ENCODE results near the gene CASK.

Gene CASK

DNA sequence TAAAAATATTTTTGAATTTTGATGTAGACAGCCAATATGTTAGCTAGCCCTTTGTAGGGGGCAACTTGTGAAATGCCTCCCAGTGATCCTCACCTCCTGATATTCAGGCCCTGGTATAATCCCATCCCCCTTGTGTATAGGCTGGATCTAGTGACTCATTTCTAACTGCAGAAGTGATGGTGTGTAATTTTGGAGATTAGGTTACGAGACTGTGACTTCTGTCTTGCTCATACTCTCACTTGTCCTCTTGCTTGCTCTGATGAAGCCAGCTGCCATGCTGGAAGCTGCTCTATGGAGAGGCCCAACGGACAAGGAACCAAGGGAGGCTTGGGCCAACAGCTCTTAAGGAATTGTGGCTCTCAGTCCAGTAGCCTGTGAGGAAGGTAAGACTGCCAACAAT lies 137.7 kb downstream of the CASK start:
- TF ChIP-seq, protein P1, sequence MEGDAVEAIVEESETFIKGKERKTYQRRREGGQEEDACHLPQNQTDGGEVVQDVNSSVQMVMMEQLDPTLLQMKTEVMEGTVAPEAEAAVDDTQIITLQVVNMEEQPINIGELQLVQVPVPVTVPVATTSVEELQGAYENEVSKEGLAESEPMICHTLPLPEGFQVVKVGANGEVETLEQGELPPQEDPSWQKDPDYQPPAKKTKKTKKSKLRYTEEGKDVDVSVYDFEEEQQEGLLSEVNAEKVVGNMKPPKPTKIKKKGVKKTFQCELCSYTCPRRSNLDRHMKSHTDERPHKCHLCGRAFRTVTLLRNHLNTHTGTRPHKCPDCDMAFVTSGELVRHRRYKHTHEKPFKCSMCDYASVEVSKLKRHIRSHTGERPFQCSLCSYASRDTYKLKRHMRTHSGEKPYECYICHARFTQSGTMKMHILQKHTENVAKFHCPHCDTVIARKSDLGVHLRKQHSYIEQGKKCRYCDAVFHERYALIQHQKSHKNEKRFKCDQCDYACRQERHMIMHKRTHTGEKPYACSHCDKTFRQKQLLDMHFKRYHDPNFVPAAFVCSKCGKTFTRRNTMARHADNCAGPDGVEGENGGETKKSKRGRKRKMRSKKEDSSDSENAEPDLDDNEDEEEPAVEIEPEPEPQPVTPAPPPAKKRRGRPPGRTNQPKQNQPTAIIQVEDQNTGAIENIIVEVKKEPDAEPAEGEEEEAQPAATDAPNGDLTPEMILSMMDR (IDR thresholded peaks at IDR 0.05; ENCODE audit: low read depth, low read length, missing control alignments), result no peak
- DNase-seq (ENCODE audit: extremely low read depth, low read depth), result no peak
- H3K4me3 ChIP-seq (replicated peaks; ENCODE audit: low read depth, low read length), result no peak overlapping the region

DNA sequence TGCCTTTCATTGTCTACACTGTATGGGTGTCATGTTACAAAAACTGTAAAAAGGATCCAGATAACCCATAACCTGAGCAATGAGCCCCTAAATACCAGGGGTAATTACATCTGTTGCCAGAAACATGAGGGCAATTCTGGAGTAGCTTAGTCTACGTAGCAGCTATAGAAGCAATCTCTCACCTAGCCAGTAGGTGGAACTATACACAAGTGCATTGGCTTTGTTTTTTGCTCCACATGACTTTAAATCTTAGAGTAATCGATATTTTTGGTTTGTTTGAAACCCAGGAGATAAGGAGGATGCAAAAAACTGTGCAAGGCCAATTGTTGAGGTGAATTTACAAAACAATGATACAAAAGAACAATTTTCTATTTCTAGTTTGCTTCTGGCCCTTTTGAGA lies 141.9 kb downstream of the CASK start:
- DNase-seq (ENCODE audit: extremely low read depth, low read depth), result no peak
- TF ChIP-seq, protein P1 (IDR thresholded peaks at IDR 0.05; ENCODE audit: low read depth, low read length, missing control alignments), result peak; percentile 53
- no peak overlapping the region for H3K4me3 ChIP-seq (replicated peaks; ENCODE audit: low read depth, low read length)

DNA sequence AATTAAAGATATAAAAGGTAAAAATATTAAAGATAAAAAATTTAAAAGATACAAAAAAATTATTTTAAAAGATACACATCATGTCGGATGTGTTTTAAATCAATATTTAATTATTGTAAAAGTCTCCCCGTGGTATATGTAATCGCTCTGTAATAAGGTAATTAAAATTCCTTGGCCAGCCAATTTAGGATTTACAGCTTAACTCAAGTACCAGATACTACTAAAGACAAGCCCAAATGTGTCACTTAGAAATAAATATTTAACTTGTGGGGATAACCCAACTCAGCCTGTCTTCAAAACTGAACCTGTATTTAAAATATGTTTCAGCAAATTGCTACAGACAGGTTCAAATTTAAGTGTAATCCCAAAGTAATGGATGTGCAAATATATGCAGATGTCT lies 143.4 kb downstream of the CASK start:
- TF ChIP-seq, protein P1 (IDR thresholded peaks at IDR 0.05; ENCODE audit: low read depth, low read length, missing control alignments), result no peak
- no peak overlapping the region for H3K4me3 ChIP-seq (replicated peaks; ENCODE audit: low read depth, low read length)
- DNase-seq (ENCODE audit: extremely low read depth, low read depth), result no peak

DNA sequence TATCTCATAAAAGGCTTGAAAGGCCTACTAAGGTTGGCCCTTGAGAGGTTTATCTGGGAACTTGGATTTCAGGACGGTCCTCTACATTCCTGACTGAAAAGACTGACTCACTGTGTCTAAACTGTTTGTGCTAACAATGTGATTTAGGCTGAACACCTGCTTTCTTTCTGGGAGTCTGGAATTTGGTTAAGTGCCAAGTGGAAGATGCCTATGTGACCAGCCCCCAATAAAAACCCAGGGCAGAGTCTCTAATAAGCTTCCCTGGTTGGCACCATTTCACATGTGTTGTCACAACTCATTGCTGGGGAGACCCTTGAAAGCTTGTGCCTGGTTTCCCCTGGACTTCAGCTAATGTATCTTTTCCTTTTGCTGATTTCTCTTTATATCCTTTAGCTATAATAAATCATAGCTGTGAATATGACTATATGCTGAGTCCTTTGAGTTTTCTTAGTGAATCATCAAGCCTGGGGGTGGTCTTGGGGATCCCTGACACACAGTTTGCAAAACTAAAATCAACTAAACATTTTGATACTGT lies 144.3 kb downstream of the CASK start:
- DNase-seq (ENCODE audit: extremely low read depth, low read depth), result peak; percentile 17
- TF ChIP-seq, protein P1 (IDR thresholded peaks at IDR 0.05; ENCODE audit: low read depth, low read length, missing control alignments), result no peak

DNA sequence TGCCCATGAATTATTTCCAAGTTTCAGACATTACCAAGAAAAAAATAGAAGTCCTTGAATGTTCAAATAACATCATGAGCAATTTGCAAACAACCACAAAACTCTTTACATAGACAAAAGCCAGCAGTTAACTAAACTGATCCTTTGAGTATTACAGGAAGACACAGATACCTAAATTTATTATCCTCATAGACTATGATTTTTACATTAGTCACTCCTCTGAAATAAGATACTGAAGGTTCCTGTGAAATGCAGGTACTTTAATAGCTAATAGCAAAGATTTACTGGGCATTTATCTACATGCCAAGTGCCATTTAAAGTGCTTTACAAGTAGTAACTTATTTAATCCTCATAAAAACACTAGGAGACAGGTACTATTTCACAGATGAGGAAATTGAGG lies 161.7 kb downstream of the CASK start:
- no peak for DNase-seq (ENCODE audit: extremely low read depth, low read depth)
- no peak overlapping the region for H3K4me3 ChIP-seq (replicated peaks; ENCODE audit: low read depth, low read length)
- TF ChIP-seq, protein P1 (IDR thresholded peaks at IDR 0.05; ENCODE audit: low read depth, low read length, missing control alignments), result no peak

More for the DNA sequence above, 144.3 kb downstream of the CASK start:
- H3K4me3 ChIP-seq (replicated peaks; ENCODE audit: low read depth, low read length), result no peak overlapping the region

DNA sequence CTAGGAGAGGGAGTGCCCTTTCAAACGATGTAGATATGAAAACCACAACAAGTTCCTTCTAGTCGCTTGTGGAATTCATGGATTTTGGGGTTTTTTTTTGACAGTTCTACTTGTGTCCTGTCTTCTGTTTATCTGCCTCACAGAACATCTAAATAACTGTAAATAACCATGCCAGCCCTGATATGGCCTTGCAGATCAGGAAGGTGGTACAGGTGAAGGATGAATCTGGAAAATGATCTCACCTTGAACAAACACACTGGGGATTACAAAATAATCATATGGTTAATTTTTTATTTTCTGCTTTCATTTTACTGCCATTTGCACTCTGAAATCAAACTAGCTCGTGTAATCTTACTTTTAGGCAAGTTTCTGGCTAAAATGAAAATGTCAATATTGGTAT lies 162.2 kb downstream of the CASK start:
- TF ChIP-seq, protein P1 (IDR thresholded peaks at IDR 0.05; ENCODE audit: low read depth, low read length, missing control alignments), result no peak
- no peak overlapping the region for H3K4me3 ChIP-seq (replicated peaks; ENCODE audit: low read depth, low read length)
- no peak for DNase-seq (ENCODE audit: extremely low read depth, low read depth)

DNA sequence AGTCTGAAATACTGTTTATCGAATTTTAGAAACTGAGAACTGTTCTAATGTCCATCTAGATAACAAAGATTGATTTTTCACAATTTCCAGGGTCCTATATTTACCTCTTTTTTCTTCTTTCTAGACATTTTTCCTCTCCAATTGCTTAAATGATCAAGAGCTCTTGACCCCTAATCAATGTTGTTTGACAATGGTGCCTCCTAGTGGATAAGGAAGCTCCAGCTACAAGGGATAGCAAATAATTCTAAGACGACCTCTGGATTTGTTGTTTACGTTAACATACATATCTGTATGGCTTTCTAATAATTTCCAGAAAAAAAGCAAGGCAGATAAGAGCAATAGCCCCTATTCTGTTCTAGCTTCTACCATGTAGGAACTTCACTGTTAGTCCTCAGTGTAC lies 163.5 kb downstream of the CASK start:
- no peak overlapping the region for H3K4me3 ChIP-seq (replicated peaks; ENCODE audit: low read depth, low read length)
- TF ChIP-seq, protein P1 (IDR thresholded peaks at IDR 0.05; ENCODE audit: low read depth, low read length, missing control alignments), result peak; percentile 22
- no peak for DNase-seq (ENCODE audit: extremely low read depth, low read depth)
